HCT116 (cell line): ENCODE measurements around the gene SDK2. TPM values are rescaled to one million over a fixed set of nuclear protein-coding genes. Genes with fewer than 3 reads are reported as not detected.

Source experiments
- ATAC-seq: fragments of 200-7000 bp; cut with Tn5 transposase; 2 replicates; pipeline ENCODE4 v1.9.1; 2020; ENCODE audit warnings: mild to moderate bottlenecking, moderate library complexity
- BruUV-seq: library from RNA; stranded (reverse); fragments of 400-500 nt; replicated peaks from 2 replicates; lab custom pipeline; 2021; lab: Mats Ljungman, UMichigan
- CTCF ChIA-PET: fragments of 300-600 bp; sonication (Branson Sonifier 250); formaldehyde crosslinking; loops from one replicate; lab custom pipeline; 2021; ENCODE audit warnings: antibody characterized with exemption; lab: Charles Lee
- POLR2A ChIA-PET: fragments of 300-600, 350-600 bp; sonication (Branson Sonifier 250); formaldehyde crosslinking; loops from one replicate; lab custom pipeline; 2021; ENCODE audit warnings: antibody characterized with exemption; lab: Charles Lee
- RAD21 ChIA-PET, 2 experiments: fragments of 300-600 bp; sonication (Branson Sonifier 250); formaldehyde crosslinking; loops; one replicate each; lab custom pipeline; 2023; ENCODE audit warnings: low total read pairs in 2 of 2; ENCODE audit not compliant: uncharacterized antibody in 2 of 2, unreplicated experiment in 2 of 2, low non-redundant PET in 1 of 2; lab: Charles Lee
- DNase-seq: peaks from one replicate; pipeline ENCODE4 v3.0.0-alpha.2; 2010; ENCODE audit warnings: low read depth, low spot score
- H2AFZ ChIP-seq: fragments of 200-600 bp; shearing (Covaris generic), sonication (generic); 2 replicates; pipeline ENCODE4 v1.6.1; 2017; ENCODE audit warnings: low read depth, mixed run types, mixed read lengths, antibody characterized with exemption, low read length; ENCODE audit not compliant: poor library complexity, severe bottlenecking
- H3K27ac ChIP-seq: 2 replicates; pipeline ENCODE4 v1.5.1; 2012; ENCODE audit warnings: low read depth, low read length
- H3K27me3 ChIP-seq: fragments of 200-600 bp; sonication (generic); 2 replicates; pipeline ENCODE4 v1.6.1; 2016; ENCODE audit warnings: mixed run types, low read length, mixed read lengths; ENCODE audit not compliant: insufficient read depth
- H3K36me3 ChIP-seq, 2 experiments: fragments of 200-500 bp in 1 of 2; fragments of 200-600 bp in 1 of 2; sonication (Bioruptor generic) in 1 of 2; sonication (generic) in 1 of 2; 2 replicates each; pipeline versions ENCODE4 v1.5.1 to v1.6.1; 2014 to 2016; ENCODE audit warnings: low read length in 2 of 2, inconsistent platforms in 1 of 2, mixed read lengths in 1 of 2, mixed run types in 1 of 2; ENCODE audit not compliant: insufficient read depth in 2 of 2, control insufficient read depth in 1 of 2
- H3K4me1 ChIP-seq, 2 experiments: fragments of 200-600 bp in 1 of 2; sonication (generic) in 1 of 2; 2 replicates each; pipeline versions ENCODE4 v1.5.1 to v1.6.1; 2012 to 2017; ENCODE audit warnings: low read length in 2 of 2, inconsistent platforms in 1 of 2, mild to moderate bottlenecking in 1 of 2, mixed read lengths in 1 of 2, mixed run types in 1 of 2, moderate library complexity in 1 of 2; ENCODE audit not compliant: insufficient read depth in 2 of 2, control insufficient read depth in 1 of 2
- H3K4me2 ChIP-seq: fragments of 200-600 bp; sonication (generic); 2 replicates; pipeline ENCODE4 v1.6.1; 2017; ENCODE audit warnings: mixed run types, low read length, mixed read lengths
- H3K4me3 ChIP-seq, 2 experiments: fragments of 200-600 bp in 1 of 2; sonication (generic) in 1 of 2; replicated peaks in 1 of 2; 2 replicates each; pipeline ENCODE4 v1.5.1; 2011 to 2016; ENCODE audit warnings: low read length in 2 of 2, control low read depth in 1 of 2, low read depth in 1 of 2, mild to moderate bottlenecking in 1 of 2, mixed read lengths in 1 of 2, mixed run types in 1 of 2
- H3K79me2 ChIP-seq: fragments of 200-600 bp; sonication (generic); 2 replicates; pipeline ENCODE4 v1.6.1; 2017; ENCODE audit warnings: mild to moderate bottlenecking, mixed run types, low read length, moderate library complexity, mixed read lengths; ENCODE audit not compliant: insufficient read depth
- H3K9ac ChIP-seq: fragments of 200-600 bp; sonication (generic); 2 replicates; pipeline ENCODE4 v1.6.1; 2016; ENCODE audit warnings: low read length, mixed read lengths
- H3K9me2 ChIP-seq: fragments of 200-600 bp; sonication (generic), shearing (Covaris generic); 2 replicates; pipeline ENCODE4 v1.6.1; 2017; ENCODE audit warnings: mixed run types, mild to moderate bottlenecking, moderate library complexity; ENCODE audit not compliant: insufficient read depth
- H3K9me3 ChIP-seq, 2 experiments: fragments of 200-500 bp in 1 of 2; fragments of 200-600 bp in 1 of 2; sonication (Bioruptor generic) in 1 of 2; sonication (generic) in 1 of 2; 2 replicates each; pipeline ENCODE4 v1.6.1; 2014 to 2017; ENCODE audit warnings: low read length in 2 of 2, mixed read lengths in 2 of 2, inconsistent platforms in 1 of 2, low read depth in 1 of 2, mild to moderate bottlenecking in 1 of 2, mixed run types in 1 of 2, moderate library complexity in 1 of 2; ENCODE audit not compliant: control insufficient read depth in 1 of 2, insufficient read depth in 1 of 2
- H4K20me1 ChIP-seq: fragments of 200-600 bp; sonication (generic), shearing (Covaris generic); 2 replicates; pipeline ENCODE4 v1.6.1; 2017; ENCODE audit warnings: mixed run types, mild to moderate bottlenecking, moderate library complexity; ENCODE audit not compliant: insufficient read depth
- CEBPB ChIP-seq: IDR thresholded peaks from 2 replicates; pipeline ENCODE4 v1.6.1; 2012; ENCODE audit warnings: low read depth
- CTCF ChIP-seq, 3 experiments: fragments of 200-600 bp in 1 of 3; sonication (generic) in 1 of 3; IDR thresholded peaks in 2 of 3; conservative IDR thresholded peaks in 1 of 3; 2 replicates each; pipeline ENCODE4 v1.5.1; 2012 to 2017; ENCODE audit warnings: low read depth in 2 of 3, low read length in 2 of 3, antibody characterized with exemption in 1 of 3, borderline replicate concordance in 1 of 3, control low read depth in 1 of 3, mild to moderate bottlenecking in 1 of 3, mixed read lengths in 1 of 3, mixed run types in 1 of 3, moderate library complexity in 1 of 3; ENCODE audit not compliant: insufficient read depth in 1 of 3
- EGR1 ChIP-seq: IDR thresholded peaks from 2 replicates; pipeline ENCODE4 v1.6.1; 2012; ENCODE audit warnings: low read depth
- EZH2phosphoT487 ChIP-seq: fragments of 200-600 bp; IDR thresholded peaks from 2 replicates; pipeline ENCODE4 v1.6.1; 2018; ENCODE audit warnings: antibody characterized with exemption, borderline replicate concordance
- JUND ChIP-seq: IDR thresholded peaks from 2 replicates; pipeline ENCODE4 v1.6.1; 2012
- MAX ChIP-seq: IDR thresholded peaks from 2 replicates; pipeline ENCODE4 v1.6.1; 2012
- POLR2AphosphoS5 ChIP-seq: IDR thresholded peaks from 2 replicates; pipeline ENCODE4 v1.6.1; 2011; ENCODE audit warnings: mild to moderate bottlenecking, low read depth, low read length, moderate library complexity
- ZBTB33 ChIP-seq: IDR thresholded peaks from 2 replicates; pipeline ENCODE4 v1.6.1; 2011; ENCODE audit warnings: mild to moderate bottlenecking, low read length, moderate library complexity; ENCODE audit not compliant: insufficient replicate concordance; ENCODE audit errors: extremely low read depth
- ZFX ChIP-seq: fragments of 450-650 bp; IDR thresholded peaks from 2 replicates; pipeline ENCODE4 v1.6.1; 2017
- ZNF274 ChIP-seq: fragments of 200-500 bp; sonication (Bioruptor generic); IDR thresholded peaks from 2 replicates; pipeline ENCODE4 v1.6.1; 2014; ENCODE audit warnings: mild to moderate bottlenecking, low read depth, low read length, inconsistent platforms
- intact Hi-C: fragments of 100-400 bp; cut with micrococcal nuclease; formaldehyde crosslinking; loops from 2 replicates; pipeline ENCODE4 v1.10.0; 2022
- total RNA-seq: library from RNA; stranded (reverse); gene quantifications from one replicate; pipeline ENCODE4 v1.2.1, GENCODE V29; 2021; ENCODE audit not compliant: unreplicated experiment

SDK2 gene
- total RNA-seq, 1 experiment from 2014 or later: 0.10 TPM

- no peak for TF ChIP-seq POLR2AphosphoS5
- TF ChIP-seq CTCF (IDR thresholded peaks at IDR 0.05 in 2 of 3, conservative IDR thresholded peaks at IDR 0.05 in 1 of 3; ENCODE audit: borderline replicate concordance in 1 of 3, insufficient read depth in 1 of 3, low read depth in 2 of 3, low read length in 2 of 3): no peak
- TF ChIP-seq CEBPB: no peak
- TF ChIP-seq EGR1: no peak
- TF ChIP-seq ZNF274: no peak
- no peak for TF ChIP-seq MAX
- no peak for TF ChIP-seq JUND
These were observed 135.2 kb downstream of the SDK2 start (continued) for GRCh38 chr17:73508931-73509605.

- ATAC-seq (no peak), DNase-seq (no peak)
- POLR2A ChIA-PET: no interaction called here
- no TSS peak for BruUV-seq
- H3K9me3 ChIP-seq: no peaks in the 10 kb centered on the region
- H2AFZ ChIP-seq: no peak overlapping the region
- no peaks in the 10 kb centered on the region for H4K20me1 ChIP-seq
- no peak overlapping the region for H3K9ac ChIP-seq
- TF ChIP-seq ZFX (no peak), EZH2phosphoT487 (no peak), ZNF274 (no peak), ZBTB33 (no peak)
- H3K27ac ChIP-seq: no peak overlapping the region
- no peaks in the 10 kb centered on the region for H3K36me3 ChIP-seq
- no peak overlapping the region for H3K4me3 ChIP-seq
- peaks cover 21% of the 10 kb centered on the region for H3K27me3 ChIP-seq
- no peaks in the 10 kb centered on the region for H3K9me2 ChIP-seq
- intact Hi-C loops: no loop called here
- no peaks in the 10 kb centered on the region for H3K4me1 ChIP-seq
- CTCF ChIA-PET: no interaction called here
- RAD21 ChIA-PET: no interaction called here
- H3K4me2 ChIP-seq: no peak overlapping the region
- no peaks in the 10 kb centered on the region for H3K79me2 ChIP-seq
These were observed 136.0 kb downstream of the SDK2 start for GRCh38 chr17:73508057-73508930.
